ENCODE results near the gene GAL. TPM values are rescaled to one million over a fixed set of nuclear protein-coding genes. Genes with fewer than 3 reads are reported as not detected.

Gene GAL
- total RNA-seq, 1 donor from 2014 or later = 0.38 TPM

DNA sequence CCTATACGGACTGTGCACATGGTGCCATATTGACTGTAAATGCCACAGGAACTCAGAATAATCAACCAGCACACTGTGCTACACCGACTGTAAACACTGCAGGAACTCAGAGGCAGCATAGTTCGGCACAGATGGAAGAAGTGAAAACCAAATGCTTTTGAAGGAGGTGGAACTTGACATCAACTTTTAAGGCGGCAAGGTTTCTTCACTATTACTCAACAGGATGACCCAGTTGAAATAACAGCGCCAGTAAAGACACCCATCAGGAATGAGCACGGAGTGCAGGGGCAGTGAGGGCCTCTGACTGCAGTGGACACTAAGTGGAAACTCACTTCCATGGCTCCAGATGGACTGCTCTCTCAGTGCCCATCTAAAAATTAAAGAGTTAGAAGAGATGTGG is 51.3 kb downstream of the GAL start:
- Mint-ChIP-seq H3K36me3 (no peaks in the 10 kb centered on the region), H3K9me3 (no peaks in the 10 kb centered on the region), H3K4me1 (no peaks in the 10 kb centered on the region), H3K27me3 (ENCODE audit: low read depth) (no peaks in the 10 kb centered on the region), H3K4me3 (no peak overlapping the region), H3K27ac (no peak overlapping the region)
- no peak for DNase-seq (ENCODE audit: low spot score in 2 of 2, unreplicated experiment in 2 of 2)
- TF ChIP-seq, protein P1, sequence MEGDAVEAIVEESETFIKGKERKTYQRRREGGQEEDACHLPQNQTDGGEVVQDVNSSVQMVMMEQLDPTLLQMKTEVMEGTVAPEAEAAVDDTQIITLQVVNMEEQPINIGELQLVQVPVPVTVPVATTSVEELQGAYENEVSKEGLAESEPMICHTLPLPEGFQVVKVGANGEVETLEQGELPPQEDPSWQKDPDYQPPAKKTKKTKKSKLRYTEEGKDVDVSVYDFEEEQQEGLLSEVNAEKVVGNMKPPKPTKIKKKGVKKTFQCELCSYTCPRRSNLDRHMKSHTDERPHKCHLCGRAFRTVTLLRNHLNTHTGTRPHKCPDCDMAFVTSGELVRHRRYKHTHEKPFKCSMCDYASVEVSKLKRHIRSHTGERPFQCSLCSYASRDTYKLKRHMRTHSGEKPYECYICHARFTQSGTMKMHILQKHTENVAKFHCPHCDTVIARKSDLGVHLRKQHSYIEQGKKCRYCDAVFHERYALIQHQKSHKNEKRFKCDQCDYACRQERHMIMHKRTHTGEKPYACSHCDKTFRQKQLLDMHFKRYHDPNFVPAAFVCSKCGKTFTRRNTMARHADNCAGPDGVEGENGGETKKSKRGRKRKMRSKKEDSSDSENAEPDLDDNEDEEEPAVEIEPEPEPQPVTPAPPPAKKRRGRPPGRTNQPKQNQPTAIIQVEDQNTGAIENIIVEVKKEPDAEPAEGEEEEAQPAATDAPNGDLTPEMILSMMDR (IDR thresholded peaks at IDR 0.05; ENCODE audit: unreplicated experiment) = no peak

Other genes starting within 250 kb of the GAL start
- 133 to 141 TPM (median 137 TPM) in 3 replicates for gene PPP6R3, start 223.8 kb upstream of the GAL start, total RNA-seq
- gene TESMIN, start 67.0 kb downstream of the GAL start, total RNA-seq = 15.9 to 19.2 TPM (median 16.0 TPM) in 3 replicates
- gene CPT1A, start 157.4 kb downstream of the GAL start, total RNA-seq = 2.6 to 3.0 TPM (median 2.8 TPM) in 3 replicates
- gene MRPL21, start 219.3 kb downstream of the GAL start, total RNA-seq = 49.4 to 52.8 TPM (median 52.5 TPM) in 3 replicates
- 28.3 to 29.0 TPM (median 28.5 TPM) in 3 replicates for gene IGHMBP2, start 219.3 kb downstream of the GAL start, total RNA-seq

All from mesothelial cell of epicardium (in vitro differentiated cells).